Activated T-cell treated with anti-CD3 and anti-CD28 coated beads, Interleukin-2, amount 50 U/mL, for 1 hour (primary cell): ENCODE measurements around the gene FHOD3.

ENCODE experiments used
- DNase-seq: peaks from one replicate; pipeline ENCODE4 v3.0.0-alpha.2; 2020

The FHOD3 gene

DNA sequence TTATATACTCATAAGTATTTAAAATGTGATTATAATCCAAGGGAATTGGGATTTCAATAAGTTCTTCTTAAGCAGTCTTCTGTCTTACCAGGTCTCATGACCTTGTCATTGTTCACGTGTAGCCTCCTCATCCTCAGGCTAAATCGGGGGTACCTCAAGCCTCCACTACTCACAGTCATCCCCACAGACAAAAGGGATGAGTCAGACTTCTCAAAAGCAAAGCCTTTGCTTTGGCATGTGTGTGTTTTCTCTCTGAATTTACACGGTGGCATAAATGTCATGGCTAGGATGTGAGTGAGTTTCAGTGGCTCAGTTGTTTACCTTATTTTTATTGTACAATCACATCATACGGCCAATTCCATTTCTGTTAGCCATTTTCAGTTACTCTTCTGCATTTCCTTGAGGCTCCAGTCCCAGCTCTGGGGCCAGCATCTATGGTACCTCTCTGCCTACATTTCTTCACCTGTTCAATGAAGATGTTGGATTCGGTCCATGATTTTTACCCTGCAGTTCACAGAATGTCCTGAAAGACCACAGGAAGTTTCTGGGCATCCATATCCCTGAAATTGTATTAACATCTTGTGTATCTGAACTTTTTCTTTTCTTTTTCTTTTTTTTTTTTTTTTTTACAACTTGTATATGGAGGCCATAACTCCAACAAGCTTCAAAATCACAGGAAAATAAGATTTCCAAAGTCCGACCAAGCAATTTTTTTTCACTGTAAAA lies 195.3 kb downstream of the FHOD3 start:
- DNase-seq = no peak

DNA sequence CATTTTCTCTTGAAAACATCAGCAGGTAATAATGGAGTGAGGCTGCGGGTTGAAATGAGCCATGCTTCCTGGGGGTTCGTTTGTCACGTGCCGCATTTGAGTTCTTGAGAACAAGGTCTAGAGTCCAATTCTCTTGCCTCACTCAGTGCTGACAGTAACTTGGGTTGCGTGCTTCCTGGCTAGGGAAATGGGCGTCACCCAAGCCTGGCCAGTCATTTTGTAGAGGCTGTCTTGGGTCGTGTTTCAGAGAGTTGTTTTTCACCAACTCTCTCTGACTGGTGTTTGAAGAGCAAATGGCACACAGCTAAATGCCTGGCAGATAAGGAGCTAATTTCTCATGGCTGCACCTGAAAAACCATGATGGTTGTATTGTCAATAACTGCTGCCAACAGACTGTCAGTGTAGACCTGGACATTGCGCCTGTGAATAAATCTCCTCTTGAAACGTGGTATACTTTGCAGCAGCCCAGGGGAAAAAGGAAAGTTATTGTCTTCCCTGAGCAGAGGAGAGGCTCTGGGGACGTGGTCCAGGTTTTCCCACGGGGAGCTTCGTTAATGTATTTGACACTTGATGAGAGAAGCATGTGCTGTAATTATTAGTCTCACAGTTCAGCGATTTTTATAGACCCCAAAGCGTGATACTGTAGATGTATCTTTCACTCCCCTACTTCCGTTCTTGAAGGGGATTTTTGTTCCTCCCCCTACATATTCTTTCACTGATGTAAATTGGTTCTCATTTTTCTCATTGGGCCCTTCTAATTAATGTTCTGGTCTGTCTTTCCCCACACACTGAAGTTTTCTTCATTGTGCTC lies 196.0 kb downstream of the FHOD3 start:
- DNase-seq = no peak

DNA sequence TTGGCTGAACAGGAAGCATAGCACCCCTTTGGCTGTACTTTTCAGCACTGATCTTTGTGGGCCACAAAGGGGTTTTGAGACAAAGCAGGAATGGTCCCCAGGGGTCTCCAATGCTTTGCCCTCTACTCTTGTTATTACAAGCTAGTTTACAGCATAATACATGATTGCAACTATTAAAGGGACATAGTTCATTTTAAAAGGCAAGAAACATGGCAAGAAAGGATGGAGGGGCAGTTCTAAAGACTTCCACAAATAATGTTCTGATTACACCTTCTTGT lies 196.6 kb downstream of the FHOD3 start:
- DNase-seq = no peak

DNA sequence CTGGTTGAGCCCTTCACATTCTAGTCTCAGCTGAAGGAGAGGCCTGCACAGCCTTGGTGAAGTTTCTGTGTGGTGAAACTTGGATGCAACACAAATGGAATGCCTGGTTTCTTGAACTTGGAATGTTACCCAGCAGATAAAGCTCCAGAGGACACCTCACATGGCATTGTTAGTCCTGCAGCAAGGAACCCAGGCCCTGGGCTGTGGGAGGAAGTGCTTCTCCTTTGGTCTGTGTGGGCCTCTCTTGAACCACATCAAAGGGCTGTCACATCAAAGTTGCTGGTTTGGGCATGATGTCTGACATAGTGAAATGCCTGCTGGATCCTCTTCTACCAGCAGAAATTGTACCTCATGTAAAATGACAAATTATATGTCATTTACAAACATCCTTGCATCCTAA lies 198.5 kb downstream of the FHOD3 start:
- no peak for DNase-seq

DNA sequence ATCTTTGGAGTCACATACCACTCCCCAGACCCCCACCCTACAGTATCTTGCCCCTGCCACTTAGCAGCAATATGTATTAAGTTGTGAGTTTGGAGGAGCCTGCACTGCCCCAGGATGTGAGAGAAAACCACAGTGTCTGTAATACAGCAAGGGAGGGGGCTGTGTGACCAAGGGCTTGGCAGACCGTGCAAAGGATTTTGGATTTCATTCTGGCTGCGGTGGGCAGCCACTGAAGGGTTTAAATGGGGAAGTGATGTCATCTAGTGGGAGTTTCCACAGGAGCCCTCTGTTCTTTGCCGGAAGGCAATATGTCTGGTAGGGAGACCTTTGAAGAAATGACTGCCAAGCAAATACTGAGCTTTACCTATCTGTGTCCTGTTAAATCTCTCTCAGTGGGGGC lies 202.4 kb downstream of the FHOD3 start:
- DNase-seq = no peak

DNA sequence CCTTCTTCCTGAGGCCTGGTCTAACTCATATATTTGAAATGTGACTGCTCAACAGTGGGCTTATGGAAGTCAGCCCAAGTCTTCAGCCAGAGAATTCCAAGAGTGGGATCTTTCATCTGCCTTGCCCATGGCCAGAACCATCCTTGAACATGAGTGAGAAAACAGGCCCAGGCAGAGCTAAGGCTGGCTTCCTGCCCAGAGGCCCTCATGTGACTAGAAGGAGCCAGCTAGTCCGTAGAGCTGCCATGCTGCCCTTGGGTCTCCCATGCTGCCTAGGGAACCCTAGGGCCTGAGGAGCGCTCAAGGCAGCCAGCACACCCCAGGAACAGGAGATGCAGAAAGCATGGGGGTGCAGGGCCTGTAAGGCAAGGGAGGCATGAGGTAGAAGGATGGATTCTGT lies 203.6 kb downstream of the FHOD3 start:
- DNase-seq = no peak

DNA sequence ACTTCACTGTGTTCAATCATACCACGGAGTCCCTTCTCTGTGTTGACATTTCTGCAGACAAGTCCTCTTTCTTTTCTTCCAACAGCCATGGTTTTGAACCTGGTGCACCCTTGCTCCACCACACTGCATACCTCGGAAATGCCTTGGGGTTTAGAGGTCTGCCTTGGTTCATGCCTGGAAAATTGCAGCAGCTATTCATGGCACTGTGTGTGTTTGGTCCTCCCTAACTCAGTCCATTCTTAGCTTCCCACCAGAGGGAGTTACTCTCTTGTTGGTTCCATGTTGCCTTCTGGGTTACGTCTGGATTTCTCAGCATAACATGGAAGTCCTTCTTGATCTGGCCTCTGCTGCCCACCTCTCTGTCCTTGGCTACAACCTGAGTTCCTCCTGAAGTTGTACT lies 206.0 kb downstream of the FHOD3 start:
- DNase-seq = no peak

DNA sequence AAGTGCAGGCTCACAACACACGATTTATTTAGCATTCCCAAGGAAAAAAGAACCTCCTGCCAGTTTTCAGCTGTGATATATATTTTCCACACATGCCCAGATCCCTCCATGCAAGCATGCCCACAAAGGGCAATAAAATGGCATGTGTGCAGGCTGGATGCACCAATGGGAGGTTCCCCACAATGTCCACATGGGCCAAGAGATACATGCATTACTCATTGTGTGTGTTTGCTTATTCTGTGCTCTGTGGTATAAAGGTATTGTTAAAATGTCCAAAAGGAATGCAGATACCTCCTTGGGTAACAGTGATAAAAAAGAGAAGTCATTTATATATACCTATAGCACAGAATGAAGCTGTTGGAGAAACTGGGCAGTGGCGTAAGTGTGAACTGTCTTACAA lies 207.4 kb downstream of the FHOD3 start:
- no peak for DNase-seq

DNA sequence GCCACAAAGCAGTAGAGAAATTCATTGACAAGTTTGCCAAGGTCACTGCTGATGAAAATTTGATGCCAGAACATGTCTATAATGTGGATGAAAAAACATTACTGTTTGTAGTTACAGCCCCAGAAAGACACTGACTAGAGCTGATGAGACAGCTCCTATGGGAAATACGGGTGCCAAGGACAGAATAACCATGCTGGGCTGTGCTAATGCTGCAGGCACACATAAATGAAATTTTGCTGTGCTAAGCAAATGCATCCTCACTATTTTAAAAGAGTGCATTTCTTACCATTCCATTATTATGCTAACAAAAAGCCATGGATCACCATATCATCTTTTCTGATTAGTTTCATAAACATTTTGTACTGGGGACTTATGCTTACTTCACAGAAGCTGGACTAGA lies 208.2 kb downstream of the FHOD3 start:
- no peak for DNase-seq

DNA sequence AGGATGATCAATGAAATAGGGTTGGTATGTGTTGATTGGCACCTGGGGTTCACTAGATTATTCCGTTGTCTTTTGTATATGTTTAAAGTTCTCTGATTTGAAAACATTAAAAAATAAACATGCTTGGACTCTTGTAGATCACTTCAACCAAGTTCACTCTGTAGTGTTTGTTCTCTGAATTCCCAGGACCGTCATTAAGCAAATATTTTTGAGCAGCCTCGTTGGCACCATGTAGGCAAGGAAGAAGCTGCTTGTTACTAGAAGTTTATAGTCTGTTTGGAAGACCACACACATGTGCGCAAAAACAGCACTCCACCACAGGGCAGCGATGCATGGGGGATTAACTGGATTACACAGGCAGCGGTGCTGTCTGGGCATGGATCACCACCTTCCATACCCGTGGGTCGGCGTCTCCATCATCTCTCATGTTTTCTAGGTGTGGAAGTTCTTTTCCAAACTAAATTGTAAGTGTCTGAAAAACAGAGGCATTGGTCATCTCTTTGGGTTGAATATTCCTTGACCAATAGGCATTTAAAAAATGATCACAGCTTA lies 212.2 kb downstream of the FHOD3 start:
- no peak for DNase-seq

DNA sequence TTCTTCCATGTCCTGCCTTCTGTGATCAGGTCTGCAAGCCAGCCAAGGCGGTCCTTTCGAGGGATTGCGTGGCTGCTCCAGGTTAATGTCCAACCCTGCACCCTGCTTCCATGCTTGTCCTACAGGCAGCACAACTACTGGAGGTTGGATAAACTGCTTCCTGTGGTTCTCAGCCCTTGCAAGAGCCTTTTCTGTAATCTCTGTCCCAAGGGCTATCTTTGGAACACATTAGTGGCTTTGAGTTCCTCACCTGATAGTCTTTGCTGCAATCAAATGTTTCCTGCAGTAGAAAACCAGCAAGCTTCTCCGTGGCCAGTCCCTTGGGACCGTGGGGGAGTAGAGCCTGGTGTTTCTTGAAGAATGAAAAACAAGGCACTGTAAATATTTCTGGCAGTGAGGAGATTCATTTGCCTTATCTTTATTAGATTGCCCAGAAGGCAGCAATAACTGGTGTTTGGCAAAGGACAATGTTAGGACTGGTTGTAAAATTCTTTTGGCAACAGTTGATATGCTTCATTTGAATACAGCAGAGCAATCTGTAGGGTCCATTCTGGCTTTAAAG lies 214.4 kb downstream of the FHOD3 start:
- DNase-seq = no peak

DNA sequence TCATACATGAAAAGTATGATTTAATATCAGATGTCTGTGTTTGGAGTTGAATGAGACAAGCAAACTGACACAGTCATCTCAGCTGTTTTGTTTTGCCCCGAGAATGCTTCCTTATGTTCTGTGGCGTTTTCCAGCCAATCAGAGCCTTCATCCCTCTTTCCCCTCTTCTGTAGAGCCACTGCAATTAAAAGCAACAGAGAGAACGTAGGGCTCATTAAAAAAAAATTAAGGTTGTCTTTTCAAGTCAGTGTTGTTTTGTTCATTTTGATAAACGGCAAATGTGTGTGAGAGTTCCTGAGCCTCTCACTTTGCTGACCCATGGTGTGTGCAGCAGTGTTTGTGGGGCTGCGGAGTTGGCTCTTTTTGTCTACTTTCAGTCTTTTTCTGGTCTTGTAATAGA lies 216.0 kb downstream of the FHOD3 start:
- no peak for DNase-seq

DNA sequence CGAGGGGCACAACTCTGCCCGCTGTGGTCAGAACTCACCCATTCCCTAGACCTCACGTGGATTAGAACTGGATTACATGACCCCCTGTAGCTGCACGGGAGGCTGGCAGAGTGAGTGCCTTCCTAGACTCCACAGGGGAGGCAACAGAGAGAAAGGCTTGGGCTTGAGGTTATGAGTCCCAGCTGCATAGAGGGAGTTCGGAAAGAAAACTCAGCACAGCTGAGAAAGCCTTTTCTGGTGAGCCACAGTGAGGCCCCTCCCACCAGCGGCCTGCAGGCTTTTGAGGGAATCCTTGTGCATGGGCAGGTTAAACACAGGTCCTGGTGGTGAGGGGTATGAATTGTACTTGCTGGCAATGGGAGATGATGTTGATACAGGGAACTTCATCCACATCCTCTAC lies 217.3 kb downstream of the FHOD3 start:
- DNase-seq = no peak

DNA sequence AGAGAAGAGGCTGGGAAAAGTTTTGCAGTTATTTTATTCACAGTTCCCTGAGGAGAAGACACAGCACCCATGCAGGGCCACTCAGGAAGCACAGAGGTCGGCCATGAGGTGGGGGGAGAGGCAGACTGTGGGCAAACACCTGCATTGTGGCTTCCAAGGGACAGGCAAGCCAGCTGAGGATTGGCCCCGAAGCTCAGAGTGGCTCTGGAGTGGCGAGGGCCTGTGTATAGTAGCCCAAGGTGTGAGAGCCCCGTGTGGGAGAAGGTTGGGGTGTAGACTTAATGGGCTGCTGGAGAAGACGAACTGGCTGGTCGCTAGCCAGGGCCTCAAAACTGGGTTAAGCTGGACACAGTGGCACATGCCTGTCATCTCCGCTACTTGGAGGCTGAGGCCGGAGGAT lies 218.7 kb downstream of the FHOD3 start:
- no peak for DNase-seq

DNA sequence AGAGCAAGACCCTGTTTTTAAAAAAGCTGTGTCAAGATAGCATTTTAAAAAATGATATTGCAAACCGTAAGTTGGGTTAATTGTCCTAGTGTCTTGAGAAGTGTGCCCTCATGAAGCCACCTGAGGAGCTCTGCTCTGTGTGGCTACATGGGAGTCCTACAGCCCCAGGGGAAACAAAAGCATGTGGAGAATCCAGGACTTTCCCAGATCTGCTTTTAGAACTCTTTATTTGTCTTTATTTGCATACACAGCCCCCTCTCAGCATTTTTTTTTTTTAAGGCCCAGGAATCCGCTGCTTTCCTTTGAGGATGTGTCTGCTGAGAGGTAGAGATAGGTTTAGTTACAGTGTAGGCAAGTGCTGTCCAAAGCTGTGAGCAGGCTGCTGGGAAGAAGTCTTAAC lies 219.2 kb downstream of the FHOD3 start:
- DNase-seq = no peak

DNA sequence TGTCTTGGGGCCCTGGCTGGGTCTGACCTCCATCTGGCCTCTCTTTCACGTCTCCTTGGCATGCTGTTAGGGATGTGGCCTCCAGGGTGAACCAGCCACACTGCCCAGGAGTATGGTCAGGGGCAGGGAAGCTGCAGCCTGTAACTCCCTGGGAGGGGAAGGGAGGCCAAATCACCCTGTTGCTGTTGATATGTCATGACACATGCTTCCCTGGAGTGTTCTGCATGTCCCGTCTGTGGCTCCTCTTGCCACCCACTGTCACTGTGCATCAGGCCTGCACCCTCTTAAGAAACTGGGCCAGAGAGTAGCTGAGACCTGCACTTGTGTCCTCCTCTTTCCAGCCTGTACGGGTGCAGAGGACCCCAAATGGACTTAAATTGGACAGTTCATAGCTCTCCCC lies 221.3 kb downstream of the FHOD3 start:
- DNase-seq = no peak

DNA sequence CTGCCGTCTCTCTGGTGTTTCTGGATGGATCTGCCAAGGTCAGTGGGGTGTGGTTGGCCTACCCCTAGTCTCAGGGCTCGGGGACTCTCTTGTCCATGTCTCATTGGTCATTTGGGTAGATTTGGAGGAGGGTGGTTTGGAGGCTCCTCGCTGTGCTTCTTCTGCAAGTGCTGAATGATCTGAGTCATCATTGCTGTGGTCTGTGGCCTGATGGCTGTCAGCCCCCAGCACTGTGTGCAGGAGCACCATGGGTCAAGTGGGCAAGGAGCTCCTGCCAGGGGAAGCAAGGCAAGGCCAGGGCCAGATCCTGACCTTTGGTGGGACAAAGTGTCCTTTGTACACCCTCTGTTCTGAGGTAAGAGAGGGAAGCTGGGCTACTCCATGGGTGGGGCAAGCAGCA lies 221.8 kb downstream of the FHOD3 start:
- no peak for DNase-seq

DNA sequence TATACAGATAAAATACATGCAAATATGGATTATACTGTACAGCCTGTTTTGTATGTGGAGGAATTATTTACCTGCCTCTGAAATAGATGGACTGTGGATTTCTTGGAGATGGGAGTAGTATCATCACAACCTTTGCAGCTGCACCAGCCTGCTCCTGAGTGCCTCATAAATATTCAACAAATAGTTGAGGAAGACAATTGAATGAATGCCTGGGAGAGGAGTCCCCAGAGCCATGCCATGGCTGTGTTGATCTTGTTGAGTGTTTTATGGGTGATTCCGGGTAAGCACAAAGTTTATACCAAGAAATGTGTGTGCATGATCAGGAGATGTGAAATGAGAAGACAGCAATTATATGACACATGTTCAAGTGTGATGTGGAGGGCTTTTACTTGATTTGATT lies 225.0 kb downstream of the FHOD3 start:
- DNase-seq = no peak

DNA sequence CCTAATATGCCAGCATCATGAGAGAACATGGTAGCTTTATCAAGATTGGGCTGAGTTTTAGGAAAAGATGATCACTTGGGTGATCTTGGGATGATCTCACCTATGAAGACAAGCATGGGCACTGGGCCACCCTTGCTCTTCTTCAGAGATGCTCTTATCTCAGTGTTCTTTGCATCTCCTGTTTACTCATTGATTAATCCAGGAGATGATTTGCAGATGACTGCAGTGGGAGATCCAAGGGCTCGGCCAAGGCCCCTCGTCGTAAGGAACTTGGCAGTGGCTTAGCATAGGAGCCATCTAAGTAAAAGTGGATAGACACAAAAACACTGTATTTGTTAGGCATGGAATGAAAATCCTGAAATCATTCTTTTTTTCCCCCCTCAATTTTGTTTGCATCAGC lies 228.4 kb downstream of the FHOD3 start:
- no peak for DNase-seq

DNA sequence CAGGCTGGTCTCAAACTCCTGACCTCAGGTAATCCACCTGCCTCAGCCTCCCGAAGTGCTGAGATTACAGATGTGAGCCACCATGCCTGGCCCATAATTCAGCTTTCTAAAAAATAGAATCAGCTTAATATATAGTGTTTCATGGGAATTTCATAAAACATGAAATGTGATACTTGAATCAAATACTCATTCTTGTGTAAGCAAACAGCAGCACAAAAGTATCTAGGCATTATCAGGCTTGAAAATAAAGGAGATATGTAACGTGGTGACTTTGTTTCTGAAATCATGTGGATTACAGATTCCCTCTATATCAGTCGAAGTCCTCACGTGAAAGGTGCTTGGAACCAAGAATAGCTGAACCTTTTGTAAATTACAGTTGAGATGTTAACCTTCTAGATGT lies 229.1 kb downstream of the FHOD3 start:
- no peak for DNase-seq

DNA sequence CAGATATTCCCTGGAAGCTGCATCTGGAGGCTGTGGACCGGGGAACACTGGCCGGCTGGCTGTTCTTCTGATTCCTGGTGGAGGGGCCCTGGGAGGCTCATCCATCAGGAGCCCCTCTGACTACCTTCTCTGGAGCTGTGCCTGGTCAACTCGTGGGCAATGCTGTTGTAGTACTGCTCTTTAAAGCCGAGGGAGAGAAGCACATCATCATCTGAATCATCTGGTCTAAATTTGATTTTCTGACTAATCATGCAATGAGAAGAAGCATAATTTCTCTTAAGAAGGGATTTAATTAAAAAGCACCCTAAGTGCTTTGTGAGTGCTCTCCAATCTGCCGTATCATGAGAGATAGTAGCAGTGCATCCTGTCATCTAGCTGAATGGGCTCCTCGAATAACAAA lies 229.5 kb downstream of the FHOD3 start:
- no peak for DNase-seq

DNA sequence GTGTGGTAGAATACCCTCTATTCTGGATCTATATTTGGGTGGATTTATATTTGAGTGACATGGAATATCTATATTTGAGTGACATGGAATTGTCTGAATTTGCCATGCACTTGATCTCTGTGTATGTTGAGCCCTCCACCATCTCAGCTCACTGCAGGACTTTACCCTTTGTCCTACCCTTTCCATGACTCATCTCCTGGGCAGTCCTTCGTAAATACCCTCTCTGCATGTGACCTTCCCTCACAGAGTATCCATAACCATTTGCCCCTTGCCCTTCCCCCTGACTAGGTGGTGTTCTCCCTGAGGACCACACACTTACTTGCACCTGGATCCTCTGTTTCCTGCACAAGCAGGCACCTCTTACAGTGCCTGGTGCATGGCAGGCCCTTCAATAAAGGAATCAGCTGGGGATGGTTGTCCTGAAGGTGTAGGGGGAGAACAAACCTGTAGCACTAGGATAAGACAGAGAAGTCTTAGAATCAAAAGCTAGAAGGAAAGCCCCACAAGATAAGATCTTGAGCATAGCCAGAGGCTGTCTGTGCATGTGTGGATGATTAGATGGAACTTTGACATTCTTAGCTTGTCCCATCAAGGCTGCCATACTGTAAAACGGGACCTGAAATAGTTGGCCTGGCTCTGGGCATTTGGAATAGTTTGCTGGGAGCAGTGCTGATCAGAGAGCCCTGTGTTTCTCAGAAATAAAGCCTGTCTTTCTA lies 230.4 kb downstream of the FHOD3 start:
- DNase-seq = no peak

DNA sequence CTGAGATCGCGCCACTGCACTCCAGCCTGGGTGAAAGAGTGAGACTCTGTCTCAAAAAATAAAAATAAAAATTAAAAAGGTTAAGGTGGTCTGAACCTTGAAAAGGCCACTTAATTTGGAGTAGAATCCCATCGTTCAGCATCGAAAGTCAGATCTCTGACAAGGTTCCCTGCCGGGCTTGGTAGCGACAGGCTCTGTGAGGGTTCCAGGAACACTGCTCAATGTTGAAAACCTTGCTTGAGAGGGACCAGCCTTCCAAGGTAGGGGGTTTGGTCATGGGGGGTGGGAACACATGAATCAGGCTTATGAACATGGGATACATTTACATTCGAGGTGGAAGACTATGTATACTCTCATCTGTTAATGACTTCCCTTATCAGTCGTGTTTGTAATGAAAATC lies 232.2 kb downstream of the FHOD3 start:
- no peak for DNase-seq
